Activated B cell treated with CpG ODN at 0.5 μM for 24 hours (primary cell): ENCODE results near the gene EHMT2. TPM values are rescaled to one million over a fixed set of nuclear protein-coding genes. Genes with fewer than 3 reads are reported as not detected.
A peak's percentile ranks its signal among the peaks of the same experiment; 100 is the strongest.
"Not testable (repeated sequence)": the region's sequence is repeated elsewhere in the genome, so short reads cannot be mapped to it uniquely, and the experiment has no call there.

ENCODE experiments used
- ATAC-seq: fragments of 200-7000 bp; cut with Tn5 transposase; one replicate; pipeline ENCODE4 v1.10.0; 2021; ENCODE audit warnings: low read depth, mild to moderate bottlenecking, moderate library complexity
- CTCF ChIA-PET: fragments of 350-600 bp; sonication (Branson Sonifier 250); formaldehyde crosslinking; loops from one replicate; lab custom pipeline; 2021; ENCODE audit warnings: antibody characterized with exemption; lab: Charles Lee
- POLR2A ChIA-PET: fragments of 350-600 bp; sonication (Branson Sonifier 250); formaldehyde crosslinking; loops from one replicate; lab custom pipeline; 2021; ENCODE audit warnings: antibody characterized with exemption; lab: Charles Lee
- DNase-seq: peaks from one replicate; pipeline ENCODE4 v3.0.0; 2022
- H3K27ac Mint-ChIP-seq: one replicate; pipeline ENCODE4 v1.8.0; 2020; ENCODE audit warnings: mixed read lengths
- H3K27me3 Mint-ChIP-seq: one replicate; pipeline ENCODE4 v1.8.0; 2021; ENCODE audit warnings: mixed read lengths
- H3K36me3 Mint-ChIP-seq: one replicate; pipeline ENCODE4 v1.8.0; 2021; ENCODE audit warnings: low read depth, mixed read lengths
- H3K4me1 Mint-ChIP-seq: one replicate; pipeline ENCODE4 v1.8.0; 2021; ENCODE audit warnings: mixed read lengths
- H3K4me3 Mint-ChIP-seq: one replicate; pipeline ENCODE4 v1.8.0; 2020; ENCODE audit warnings: mild to moderate bottlenecking, mixed read lengths
- H3K9me3 Mint-ChIP-seq: one replicate; pipeline ENCODE4 v1.8.0; 2020; ENCODE audit warnings: mixed read lengths
- intact Hi-C: fragments of 100-400 bp; cut with micrococcal nuclease; formaldehyde crosslinking; loops from one replicate; pipeline ENCODE4 v1.15.1; 2024
- total RNA-seq: library from RNA; stranded (reverse); gene quantifications from 2 replicates; pipeline ENCODE4 v1.2.3, GENCODE V29; 2022
- TF ChIP-seq, protein P1 (sequence below): fragments of 200-600 bp; IDR thresholded peaks from one replicate; pipeline ENCODE4 v1.8.0; 2022; ENCODE audit warnings: antibody characterized with exemption, mild to moderate bottlenecking

The EHMT2 gene
- total RNA-seq, 1 donor from 2014 or later, result 58.4 TPM

DNA sequence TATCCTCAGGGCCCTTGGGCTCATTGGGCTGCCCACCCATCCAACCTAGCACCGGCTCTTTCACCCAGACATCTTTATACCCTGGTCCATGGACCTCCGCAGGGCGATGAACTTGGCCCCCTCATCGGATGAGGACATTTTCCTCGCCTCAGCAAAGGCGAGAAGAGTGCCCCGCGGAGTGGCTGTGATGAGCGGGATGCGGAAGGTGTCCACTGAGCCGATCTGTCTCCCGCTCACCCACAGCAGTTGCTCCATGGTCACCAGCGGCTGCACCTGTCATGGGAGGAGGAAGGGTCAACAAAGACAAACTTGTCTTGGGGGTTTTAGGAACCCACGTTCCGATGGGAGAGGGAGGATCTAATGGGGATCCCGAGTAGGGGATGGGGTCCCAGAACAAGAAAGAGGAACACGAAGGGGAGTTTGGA, 35.6 kb downstream of the EHMT2 start:
- ChIA-PET POLR2A (interaction anchor here (1.1 to 4.9 kb wide), 12 partner anchors 15 to 208 kb away, joined by 4 to 133 read pairs (median 6); partner anchors contain the start of genes APOM, BAG6, DDAH2 and DXO), CTCF (interaction anchor here (1.1 kb wide), 1 partner anchor 124 kb away, joined by 4 read pairs; no protein-coding TSS in a partner anchor)
- ATAC-seq, result no peak
- peak overlapping the region; percentile 95 for H3K4me3 Mint-ChIP-seq
- no peak for DNase-seq
- TF ChIP-seq, protein P1, sequence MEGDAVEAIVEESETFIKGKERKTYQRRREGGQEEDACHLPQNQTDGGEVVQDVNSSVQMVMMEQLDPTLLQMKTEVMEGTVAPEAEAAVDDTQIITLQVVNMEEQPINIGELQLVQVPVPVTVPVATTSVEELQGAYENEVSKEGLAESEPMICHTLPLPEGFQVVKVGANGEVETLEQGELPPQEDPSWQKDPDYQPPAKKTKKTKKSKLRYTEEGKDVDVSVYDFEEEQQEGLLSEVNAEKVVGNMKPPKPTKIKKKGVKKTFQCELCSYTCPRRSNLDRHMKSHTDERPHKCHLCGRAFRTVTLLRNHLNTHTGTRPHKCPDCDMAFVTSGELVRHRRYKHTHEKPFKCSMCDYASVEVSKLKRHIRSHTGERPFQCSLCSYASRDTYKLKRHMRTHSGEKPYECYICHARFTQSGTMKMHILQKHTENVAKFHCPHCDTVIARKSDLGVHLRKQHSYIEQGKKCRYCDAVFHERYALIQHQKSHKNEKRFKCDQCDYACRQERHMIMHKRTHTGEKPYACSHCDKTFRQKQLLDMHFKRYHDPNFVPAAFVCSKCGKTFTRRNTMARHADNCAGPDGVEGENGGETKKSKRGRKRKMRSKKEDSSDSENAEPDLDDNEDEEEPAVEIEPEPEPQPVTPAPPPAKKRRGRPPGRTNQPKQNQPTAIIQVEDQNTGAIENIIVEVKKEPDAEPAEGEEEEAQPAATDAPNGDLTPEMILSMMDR, result no peak
- H3K27ac Mint-ChIP-seq, result peak overlapping the region; percentile 93
- H3K27me3 Mint-ChIP-seq, result no peaks in the 10 kb centered on the region
- peaks cover 47% of the 10 kb centered on the region for H3K36me3 Mint-ChIP-seq
- intact Hi-C loops, result loop anchor here (1.0 to 2.0 kb wide), 6 partner anchors 35 to 315 kb away; partner anchors contain the start of genes AGPAT1, CSNK2B, DDAH2 and DXO
- H3K9me3 Mint-ChIP-seq, result no peaks in the 10 kb centered on the region
- peaks cover 21% of the 10 kb centered on the region for H3K4me1 Mint-ChIP-seq

DNA sequence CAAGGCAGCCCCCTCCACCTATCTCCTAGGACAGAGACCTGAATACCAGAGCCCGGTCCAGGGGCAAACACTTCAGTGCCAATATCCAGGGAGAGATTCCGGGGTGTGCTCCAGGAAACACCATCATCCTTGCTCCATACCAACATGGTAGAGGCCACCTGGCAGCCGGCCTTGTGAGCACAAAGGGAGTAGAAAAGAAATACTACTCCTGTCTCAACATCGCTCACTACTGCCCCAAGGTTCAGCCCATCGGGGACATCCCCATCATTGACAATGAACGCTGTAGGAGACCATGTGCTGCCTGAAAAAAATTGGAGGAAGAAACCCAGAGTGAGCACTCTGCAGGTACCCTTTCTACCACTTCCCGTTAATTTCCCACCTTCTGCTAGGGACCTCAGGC, 36.3 kb downstream of the EHMT2 start:
- Mint-ChIP-seq H3K4me1 (peaks cover 21% of the 10 kb centered on the region), H3K27me3 (no peaks in the 10 kb centered on the region), H3K9me3 (no peaks in the 10 kb centered on the region), H3K36me3 (peaks cover 48% of the 10 kb centered on the region), H3K27ac (no peak overlapping the region), H3K4me3 (no peak overlapping the region)
- intact Hi-C loops, result no loop called here
- TF ChIP-seq, protein P1, result no peak
- ATAC-seq (no peak), DNase-seq (no peak)
- ChIA-PET POLR2A (interaction anchor here (0.7 kb wide), 1 partner anchor 26 kb away, joined by 3 read pairs; no protein-coding TSS in a partner anchor), CTCF (no interaction called here)

DNA sequence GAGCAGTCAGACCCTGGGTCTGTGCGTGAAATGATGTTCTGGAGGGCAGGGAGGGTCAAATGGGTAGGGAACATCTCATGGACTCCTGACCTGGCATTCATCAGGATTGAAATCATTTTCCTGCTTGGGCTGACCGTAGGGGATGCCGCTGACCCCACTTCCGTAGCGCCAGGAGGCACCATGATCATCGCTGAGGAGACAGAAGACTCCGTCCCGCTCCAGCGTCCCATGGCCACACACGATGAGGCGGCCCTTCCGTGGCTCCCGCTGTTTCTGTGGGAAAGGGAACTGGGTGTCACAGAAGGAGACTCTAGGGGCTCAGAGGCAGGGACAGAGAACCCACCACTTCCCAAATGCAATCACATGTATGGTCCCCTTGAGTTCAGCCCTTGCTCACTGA, 37.1 kb downstream of the EHMT2 start:
- TF ChIP-seq, protein P1, result no peak
- no peak overlapping the region for H3K4me3 Mint-ChIP-seq
- ChIA-PET POLR2A (interaction anchor here (0.5 to 0.7 kb wide), 3 partner anchors 22 to 395 kb away, joined by 3 read pairs; no protein-coding TSS in a partner anchor), CTCF (no interaction called here)
- no peak overlapping the region for H3K27ac Mint-ChIP-seq
- no peaks in the 10 kb centered on the region for H3K9me3 Mint-ChIP-seq
- peaks cover 21% of the 10 kb centered on the region for H3K4me1 Mint-ChIP-seq
- intact Hi-C loops, result no loop called here
- no peak for ATAC-seq
- H3K36me3 Mint-ChIP-seq, result peaks cover 48% of the 10 kb centered on the region
- no peaks in the 10 kb centered on the region for H3K27me3 Mint-ChIP-seq
- no peak for DNase-seq

DNA sequence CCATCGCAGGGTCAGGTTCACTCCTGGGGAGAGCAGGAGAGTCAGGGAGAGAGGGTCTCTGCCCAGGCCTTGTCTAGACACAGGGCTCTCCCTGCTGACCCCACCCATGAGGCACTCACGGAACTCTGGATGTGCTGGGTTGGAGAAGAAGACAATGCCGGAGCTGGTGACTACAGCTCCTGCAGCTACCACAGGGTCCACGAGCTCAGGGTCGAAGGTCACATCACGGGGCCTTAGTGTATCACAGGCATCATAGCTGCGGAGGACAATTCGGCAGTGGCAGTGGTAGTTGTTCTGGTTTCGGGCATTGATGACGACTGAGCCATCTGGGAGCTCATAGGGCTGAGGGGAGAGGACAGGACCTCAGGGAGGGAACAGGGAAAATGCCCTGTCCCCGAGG, 37.6 kb downstream of the EHMT2 start:
- DNase-seq (no peak), ATAC-seq (no peak)
- TF ChIP-seq, protein P1, result no peak
- H3K9me3 Mint-ChIP-seq, result no peaks in the 10 kb centered on the region
- ChIA-PET POLR2A (interaction anchor here (0.5 to 0.9 kb wide), 3 partner anchors 22 to 396 kb away, joined by 3 to 6 read pairs (median 3); no protein-coding TSS in a partner anchor), CTCF (no interaction called here)
- H3K27me3 Mint-ChIP-seq, result no peaks in the 10 kb centered on the region
- H3K36me3 Mint-ChIP-seq, result peaks cover 48% of the 10 kb centered on the region
- intact Hi-C loops, result no loop called here
- no peak overlapping the region for H3K27ac Mint-ChIP-seq
- H3K4me1 Mint-ChIP-seq, result peaks cover 21% of the 10 kb centered on the region
- peak overlapping the region; percentile 38 for H3K4me3 Mint-ChIP-seq

DNA sequence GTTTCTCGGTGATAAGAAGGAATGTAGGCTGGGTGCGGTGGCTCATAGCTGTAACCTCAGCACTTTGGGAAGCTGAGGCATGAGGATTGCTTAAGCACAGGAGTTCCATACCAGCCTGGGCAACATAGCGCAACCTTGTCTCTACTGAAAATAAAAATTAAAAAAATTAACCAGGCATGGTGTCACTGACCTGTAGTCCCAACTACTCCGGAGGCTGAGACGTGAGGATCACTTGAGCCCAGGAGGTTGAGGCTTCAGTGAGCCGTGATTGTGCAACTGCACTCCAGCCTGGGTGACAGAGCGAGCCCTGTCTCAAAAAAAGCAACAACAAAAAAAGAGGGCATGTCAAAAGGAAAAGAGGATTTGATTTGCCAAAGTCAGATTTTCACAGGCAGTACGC, 38.8 kb downstream of the EHMT2 start:
- H3K36me3 Mint-ChIP-seq, result peaks cover 47% of the 10 kb centered on the region
- CTCF ChIA-PET, result no interaction called here
- peaks cover 19% of the 10 kb centered on the region for H3K4me1 Mint-ChIP-seq
- no peaks in the 10 kb centered on the region for H3K9me3 Mint-ChIP-seq
- POLR2A ChIA-PET, result interaction anchor here (0.7 to 0.9 kb wide), 2 partner anchors 23 to 73 kb away, joined by 3 to 6 read pairs; no protein-coding TSS in a partner anchor
- DNase-seq (no peak), ATAC-seq (no peak)
- no peak overlapping the region for H3K27ac Mint-ChIP-seq
- TF ChIP-seq, protein P1, result no peak
- no peaks in the 10 kb centered on the region for H3K27me3 Mint-ChIP-seq
- intact Hi-C loops, result no loop called here
- H3K4me3 Mint-ChIP-seq, result no peak overlapping the region

DNA sequence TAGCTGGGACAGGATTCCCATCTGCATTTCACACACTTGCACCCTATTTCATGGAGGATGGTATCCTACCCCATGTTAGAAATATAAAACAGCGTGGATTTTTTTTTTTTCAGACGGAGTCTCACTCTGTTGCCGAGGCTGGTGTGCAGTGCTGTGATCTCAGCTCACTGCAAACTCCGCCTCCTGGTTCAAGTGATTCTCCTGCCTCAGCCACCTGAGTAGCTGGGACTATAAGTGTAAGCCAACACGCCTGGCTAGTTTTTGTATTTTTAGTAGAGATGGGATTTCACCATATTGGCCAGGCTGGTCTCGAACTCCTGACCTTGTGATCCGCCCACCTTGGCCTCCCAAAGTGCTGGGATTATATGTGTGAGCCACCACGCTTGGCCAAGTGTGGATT, 39.7 kb downstream of the EHMT2 start:
- H3K27ac Mint-ChIP-seq, ATAC-seq, intact Hi-C loops, CTCF ChIA-PET, H3K9me3 Mint-ChIP-seq, H3K4me3 Mint-ChIP-seq, H3K27me3 Mint-ChIP-seq, DNase-seq: not testable (repeated sequence)
- POLR2A ChIA-PET, result interaction anchor here (0.6 kb wide), 1 partner anchor 22 kb away, joined by 9 read pairs; no protein-coding TSS in a partner anchor
- Mint-ChIP-seq H3K36me3 (peaks cover 44% of the 10 kb centered on the region), H3K4me1 (peaks cover 14% of the 10 kb centered on the region)

DNA sequence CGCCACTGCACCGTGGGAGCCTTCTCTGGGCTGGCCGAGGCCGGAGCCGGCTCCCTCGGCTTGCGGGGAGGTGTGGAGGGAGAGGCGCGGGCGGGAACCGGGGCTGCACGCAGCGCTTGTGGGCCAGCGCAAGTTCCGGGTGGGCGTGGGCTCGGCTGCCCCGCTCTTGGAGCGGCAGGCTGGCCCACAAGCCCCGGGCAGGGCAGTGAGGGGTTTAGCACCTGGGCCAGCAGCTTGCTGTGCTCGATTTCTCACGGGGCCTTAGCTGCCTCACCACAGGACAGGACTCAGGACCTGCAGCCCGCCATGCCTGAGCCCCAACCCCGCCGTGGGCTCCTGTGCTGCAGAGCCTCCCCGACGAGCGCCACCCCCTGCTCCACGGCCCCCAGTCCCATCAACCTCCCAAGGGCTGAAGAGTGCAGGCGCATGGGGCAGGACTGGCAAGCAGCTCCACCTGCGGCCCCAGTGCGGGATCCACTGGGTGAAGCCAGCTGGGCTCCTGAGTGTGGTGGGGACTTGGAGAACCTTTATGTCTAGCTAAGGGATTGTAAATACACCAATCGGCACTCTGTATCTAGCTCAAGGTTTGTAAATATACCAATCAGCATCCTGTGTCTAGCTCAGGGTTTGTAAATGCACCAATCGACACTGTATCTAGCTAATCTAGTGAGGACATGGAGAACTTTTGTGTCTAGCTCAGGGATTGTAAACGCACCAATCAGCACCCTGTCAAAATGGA, 45.3 kb downstream of the EHMT2 start:
- POLR2A ChIA-PET, result interaction anchor here (0.6 kb wide), 1 partner anchor 102 kb away, joined by 11 read pairs; no protein-coding TSS in a partner anchor
- ATAC-seq, H3K4me1 Mint-ChIP-seq, H3K27me3 Mint-ChIP-seq, H3K27ac Mint-ChIP-seq, H3K36me3 Mint-ChIP-seq, CTCF ChIA-PET, intact Hi-C loops, DNase-seq, H3K9me3 Mint-ChIP-seq, H3K4me3 Mint-ChIP-seq: not testable (repeated sequence)
